Adrenal gland (tissue), 5 donors: ENCODE results near the gene SREBF2.

Source experiments
- CTCF ChIP-seq, 6 experiments: fragments of 450-650 bp in 4 of 6; fragments of 200-600 bp in 2 of 6; sonication (generic) in 1 of 6; IDR thresholded peaks; 1 replicate in 5 of 6; 2 replicates in 1 of 6; pipeline versions ENCODE4 v1.5.1 to v1.8.0; 2016 to 2021; ENCODE audit warnings: antibody characterized with exemption in 6 of 6, mild to moderate bottlenecking in 2 of 6, moderate library complexity in 1 of 6
- POLR2A ChIP-seq, 2 donors: fragments of 450-650 bp; IDR thresholded peaks; one replicate each; pipeline ENCODE4 v1.6.1; 2017; ENCODE audit warnings: antibody characterized with exemption in 2 of 2, mild to moderate bottlenecking in 2 of 2, moderate library complexity in 1 of 2
- donor health status: DM: no; HTN: no; CAD: no.

GRCh38 chr22:41836551-41836950, 3.6 kb downstream of the SREBF2 start:
- TF ChIP-seq CTCF (IDR thresholded peaks at IDR 0.05), result no peak
- TF ChIP-seq POLR2A (IDR thresholded peaks at IDR 0.05), result no peak
